Measurements from ENCODE around the gene SHANK1. TPM values are rescaled to one million over a fixed set of nuclear protein-coding genes. Genes with fewer than 3 reads are reported as not detected.

SHANK1 gene
- total and polyA plus RNA-seq, 2 experiments from 2014 or later: 0.58 to 2.7 TPM

DNA sequence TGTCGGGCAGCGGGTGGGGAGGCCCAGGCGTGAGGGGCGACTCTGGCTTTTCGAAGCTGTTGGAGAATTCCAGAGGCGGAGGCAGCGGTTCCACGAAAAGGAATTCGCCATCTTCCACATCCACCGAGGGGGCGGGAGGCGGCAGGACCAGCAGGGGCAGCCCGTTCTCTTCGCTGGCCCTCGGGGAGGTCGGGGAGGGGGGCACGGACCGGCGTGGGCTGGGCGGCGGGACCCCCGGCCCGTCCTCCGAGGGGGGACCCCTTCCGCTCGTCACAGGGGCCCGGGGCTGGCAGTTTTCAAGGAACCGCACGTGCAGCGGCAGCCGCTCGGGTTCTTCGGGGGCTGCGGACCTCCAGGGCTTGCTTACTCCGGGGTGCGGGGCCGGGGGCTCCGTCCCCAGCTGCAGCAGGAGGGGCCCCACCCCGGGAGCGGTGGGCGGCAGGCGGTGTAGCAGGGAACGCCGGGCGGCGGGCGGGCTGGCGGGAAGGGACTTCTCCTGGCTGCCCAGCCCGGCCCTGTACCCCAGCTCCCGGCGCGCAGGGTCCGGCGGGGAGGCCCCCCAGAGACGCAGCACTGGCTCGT lies 52.3 kb downstream of the SHANK1 start:
- 5 to 8% methylated on average over 7 to 29 of the region's 56 CpGs for WGBS, 2 experiments (ENCODE audit: low coverage in 1 of 2, low lambda C conversion rate in 2 of 2, missing lambda C conversion rate in 2 of 2)
- Histone ChIP-seq H3K9me3 (ENCODE audit: low read depth) (no peaks in the 10 kb centered on the region), H3K4me1 (ENCODE audit: insufficient read depth) (no peaks in the 10 kb centered on the region), H3K27ac (no peak overlapping the region), H4K20me1 (ENCODE audit: insufficient read depth) (no peaks in the 10 kb centered on the region), H2AFZ (no peak overlapping the region), H3K4me3 (no peak overlapping the region), H3K9me2 (ENCODE audit: insufficient read depth) (no peaks in the 10 kb centered on the region), H3F3A (ENCODE audit: insufficient read depth) (no peaks in the 10 kb centered on the region), H3K36me3 (ENCODE audit: low read depth) (no peaks in the 10 kb centered on the region), H3K9ac (no peak overlapping the region), H3K27me3 (replicated peaks; ENCODE audit: insufficient read depth) (peaks cover 37% of the 10 kb centered on the region), H3K79me2 (ENCODE audit: insufficient read depth) (no peaks in the 10 kb centered on the region), H3K4me2 (ENCODE audit: unreplicated experiment) (no peak overlapping the region)
- in situ Hi-C loops (cut with MboI): no loop called here
- TF ChIP-seq EZH2 (IDR thresholded peaks at IDR 0.05; ENCODE audit: insufficient read depth, poor library complexity, severe bottlenecking) (peak; percentile 80), EZH2phosphoT487 (IDR thresholded peaks at IDR 0.05; ENCODE audit: insufficient read depth, low read depth) (peak; percentile 86; the same call in 1 of the 2 replicates)
- DNase-seq: no peak

DNA sequence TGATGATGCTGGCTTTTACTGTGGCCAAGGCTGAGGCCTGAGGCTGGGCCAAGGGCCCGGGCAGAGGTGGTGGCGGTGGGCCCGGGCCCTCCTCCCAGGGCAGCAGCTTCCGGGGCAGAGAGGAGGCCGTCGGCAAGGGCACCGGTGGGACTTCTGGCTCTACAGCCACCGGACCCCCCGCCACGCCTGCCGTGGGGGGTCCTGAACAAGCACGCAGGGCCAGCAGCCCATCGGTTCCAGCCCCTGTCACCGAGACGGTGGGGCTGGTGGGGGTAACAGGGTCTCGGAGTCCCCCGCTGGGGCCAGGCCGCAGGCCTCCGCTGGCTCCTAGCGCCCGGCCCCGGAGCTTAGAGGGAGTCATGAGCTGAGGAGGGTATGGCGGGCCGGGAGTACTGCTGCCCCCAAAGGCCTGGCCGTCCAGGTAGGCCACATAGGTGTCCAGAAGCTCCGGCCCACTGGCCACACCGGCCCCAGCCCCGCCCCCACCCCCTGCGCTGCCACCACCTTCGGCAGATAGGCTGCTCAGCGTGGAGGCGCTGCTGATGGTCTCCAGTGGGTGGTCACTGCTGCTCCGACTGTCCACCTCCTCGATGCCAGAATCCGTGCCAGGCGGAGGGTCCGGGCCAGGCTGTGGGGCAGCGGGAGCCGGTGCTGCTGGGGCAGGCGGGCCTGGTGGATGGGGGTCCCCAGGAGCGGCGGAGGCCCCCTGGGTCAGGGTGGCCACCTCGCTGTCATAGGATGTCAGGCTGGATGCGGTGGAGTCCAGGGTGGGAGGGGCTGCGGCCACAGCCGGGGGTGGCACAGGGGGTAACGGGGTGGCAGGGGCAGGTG lies 53.0 kb downstream of the SHANK1 start:
- Histone ChIP-seq H3K27ac (no peak overlapping the region), H4K20me1 (ENCODE audit: insufficient read depth) (no peaks in the 10 kb centered on the region), H3K79me2 (ENCODE audit: insufficient read depth) (no peaks in the 10 kb centered on the region), H2AFZ (no peak overlapping the region), H3K4me1 (ENCODE audit: insufficient read depth) (no peaks in the 10 kb centered on the region), H3K4me3 (no peak overlapping the region), H3K36me3 (ENCODE audit: low read depth) (no peaks in the 10 kb centered on the region), H3K9ac (no peak overlapping the region), H3K27me3 (replicated peaks; ENCODE audit: insufficient read depth) (peaks cover 37% of the 10 kb centered on the region), H3K4me2 (ENCODE audit: unreplicated experiment) (no peak overlapping the region), H3K9me2 (ENCODE audit: insufficient read depth) (no peaks in the 10 kb centered on the region), H3K9me3 (ENCODE audit: low read depth) (no peaks in the 10 kb centered on the region), H3F3A (ENCODE audit: insufficient read depth) (no peaks in the 10 kb centered on the region)
- no peak for DNase-seq
- in situ Hi-C loops (cut with MboI): no loop called here
- WGBS, 2 experiments (ENCODE audit: low coverage in 1 of 2, low lambda C conversion rate in 2 of 2, missing lambda C conversion rate in 2 of 2): 11% methylated on average over 31 to 45 of the region's 47 CpGs
- TF ChIP-seq EZH2 (IDR thresholded peaks at IDR 0.05; ENCODE audit: insufficient read depth, poor library complexity, severe bottlenecking) (no peak), EZH2phosphoT487 (IDR thresholded peaks at IDR 0.05; ENCODE audit: insufficient read depth, low read depth) (0 out of 2 replicates have a peak, but pooled peaks have one; percentile 13)

DNA sequence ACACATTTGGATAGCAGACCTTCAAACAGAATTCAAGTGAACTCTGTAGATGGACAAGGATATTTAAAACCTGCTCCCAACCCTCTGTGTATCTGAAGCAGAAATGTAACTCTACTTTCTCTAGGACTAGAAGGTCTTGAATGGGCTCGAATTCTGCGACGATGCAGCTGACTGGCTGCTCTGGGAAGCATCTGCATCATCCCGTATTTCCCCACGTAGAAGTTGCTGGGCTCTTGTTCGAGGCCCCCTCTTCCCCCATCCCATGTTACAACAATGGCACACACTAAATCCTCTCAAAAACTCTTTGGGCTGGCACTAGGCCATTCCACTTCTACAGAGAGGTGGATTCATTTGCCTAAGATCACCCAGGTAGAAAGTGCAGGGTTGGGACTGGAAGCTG lies 55.4 kb downstream of the SHANK1 start:
- TF ChIP-seq EZH2phosphoT487 (IDR thresholded peaks at IDR 0.05; ENCODE audit: insufficient read depth, low read depth) (no peak), EZH2 (IDR thresholded peaks at IDR 0.05; ENCODE audit: insufficient read depth, poor library complexity, severe bottlenecking) (no peak)
- Histone ChIP-seq H4K20me1 (ENCODE audit: insufficient read depth) (no peaks in the 10 kb centered on the region), H2AFZ (no peak overlapping the region), H3K9me2 (ENCODE audit: insufficient read depth) (no peaks in the 10 kb centered on the region), H3K79me2 (ENCODE audit: insufficient read depth) (no peaks in the 10 kb centered on the region), H3K4me3 (no peak overlapping the region), H3K27me3 (replicated peaks; ENCODE audit: insufficient read depth) (peaks cover 37% of the 10 kb centered on the region), H3K4me1 (ENCODE audit: insufficient read depth) (no peaks in the 10 kb centered on the region), H3K4me2 (ENCODE audit: unreplicated experiment) (no peak overlapping the region), H3K9ac (no peak overlapping the region), H3K9me3 (ENCODE audit: low read depth) (no peaks in the 10 kb centered on the region), H3K36me3 (ENCODE audit: low read depth) (no peaks in the 10 kb centered on the region), H3K27ac (no peak overlapping the region), H3F3A (ENCODE audit: insufficient read depth) (no peaks in the 10 kb centered on the region)
- DNase-seq: no peak
- in situ Hi-C loops (cut with MboI): no loop called here
- WGBS, 2 experiments (ENCODE audit: low coverage in 1 of 2, low lambda C conversion rate in 2 of 2, missing lambda C conversion rate in 2 of 2): 61 to 72% methylated on average over 6 of the region's 6 CpGs

DNA sequence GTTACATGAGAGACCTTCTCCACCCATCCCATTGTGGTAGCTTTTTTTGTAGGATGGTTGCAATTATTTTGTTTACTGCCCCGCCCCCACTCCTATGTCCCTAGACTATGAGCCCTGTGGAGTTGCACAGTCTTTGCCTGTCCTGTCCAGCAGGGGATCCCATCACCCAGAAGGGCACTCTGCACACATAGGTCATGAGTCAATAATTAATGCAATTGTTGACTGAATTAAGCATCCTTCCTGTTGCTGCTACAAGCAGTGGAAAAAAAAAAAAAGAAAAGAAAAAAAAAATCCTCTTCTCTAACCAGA lies 56.2 kb downstream of the SHANK1 start:
- 20% methylated on average over 1 of the region's 1 CpG for WGBS, 2 experiments (ENCODE audit: low coverage in 1 of 2, low lambda C conversion rate in 2 of 2, missing lambda C conversion rate in 2 of 2)
- H3K9ac ChIP-seq: no peak overlapping the region
- no peak overlapping the region for H3K27ac ChIP-seq
- TF ChIP-seq EZH2phosphoT487 (IDR thresholded peaks at IDR 0.05; ENCODE audit: insufficient read depth, low read depth): no peak
- TF ChIP-seq EZH2 (IDR thresholded peaks at IDR 0.05; ENCODE audit: insufficient read depth, poor library complexity, severe bottlenecking): no peak
- no peak overlapping the region for H3K4me2 ChIP-seq (ENCODE audit: unreplicated experiment)
- H3K36me3 ChIP-seq (ENCODE audit: low read depth): no peaks in the 10 kb centered on the region
- no peaks in the 10 kb centered on the region for H3K9me3 ChIP-seq (ENCODE audit: low read depth)
- peaks cover 37% of the 10 kb centered on the region for H3K27me3 ChIP-seq (replicated peaks; ENCODE audit: insufficient read depth)
- H3K4me1 ChIP-seq (ENCODE audit: insufficient read depth): no peaks in the 10 kb centered on the region
- no peaks in the 10 kb centered on the region for H3K79me2 ChIP-seq (ENCODE audit: insufficient read depth)
- peak; percentile 40 for DNase-seq
- no peak overlapping the region for H3K4me3 ChIP-seq
- no peaks in the 10 kb centered on the region for H3K9me2 ChIP-seq (ENCODE audit: insufficient read depth)
- H3F3A ChIP-seq (ENCODE audit: insufficient read depth): no peaks in the 10 kb centered on the region
- in situ Hi-C loops (cut with MboI): no loop called here
- no peaks in the 10 kb centered on the region for H4K20me1 ChIP-seq (ENCODE audit: insufficient read depth)
- no peak overlapping the region for H2AFZ ChIP-seq
